Panc1 (cell line): Measurements from ENCODE around the gene FOS.

Experiments
- CTCF ChIP-seq: fragments of 450-650 bp; IDR thresholded peaks from 2 replicates; pipeline ENCODE4 v1.5.1; 2017; ENCODE audit warnings: mild to moderate bottlenecking
- POLR2AphosphoS5 ChIP-seq: IDR thresholded peaks from 2 replicates; pipeline ENCODE4 v1.6.1; 2012; ENCODE audit warnings: mild to moderate bottlenecking, low read depth, low read length, moderate library complexity
- REST ChIP-seq, 2 experiments: IDR thresholded peaks; 2 replicates each; pipeline ENCODE4 v1.6.1; 2011 to 2012; ENCODE audit warnings: low read depth in 2 of 2, control low read depth in 1 of 2, low read length in 1 of 2, mild to moderate bottlenecking in 1 of 2, moderate library complexity in 1 of 2; ENCODE audit not compliant: insufficient read depth in 1 of 2
- SIN3A ChIP-seq: IDR thresholded peaks from 2 replicates; pipeline ENCODE4 v1.6.1; 2012; ENCODE audit warnings: low read depth, mild to moderate bottlenecking, low read length, moderate library complexity, borderline replicate concordance; ENCODE audit not compliant: insufficient read depth

DNA sequence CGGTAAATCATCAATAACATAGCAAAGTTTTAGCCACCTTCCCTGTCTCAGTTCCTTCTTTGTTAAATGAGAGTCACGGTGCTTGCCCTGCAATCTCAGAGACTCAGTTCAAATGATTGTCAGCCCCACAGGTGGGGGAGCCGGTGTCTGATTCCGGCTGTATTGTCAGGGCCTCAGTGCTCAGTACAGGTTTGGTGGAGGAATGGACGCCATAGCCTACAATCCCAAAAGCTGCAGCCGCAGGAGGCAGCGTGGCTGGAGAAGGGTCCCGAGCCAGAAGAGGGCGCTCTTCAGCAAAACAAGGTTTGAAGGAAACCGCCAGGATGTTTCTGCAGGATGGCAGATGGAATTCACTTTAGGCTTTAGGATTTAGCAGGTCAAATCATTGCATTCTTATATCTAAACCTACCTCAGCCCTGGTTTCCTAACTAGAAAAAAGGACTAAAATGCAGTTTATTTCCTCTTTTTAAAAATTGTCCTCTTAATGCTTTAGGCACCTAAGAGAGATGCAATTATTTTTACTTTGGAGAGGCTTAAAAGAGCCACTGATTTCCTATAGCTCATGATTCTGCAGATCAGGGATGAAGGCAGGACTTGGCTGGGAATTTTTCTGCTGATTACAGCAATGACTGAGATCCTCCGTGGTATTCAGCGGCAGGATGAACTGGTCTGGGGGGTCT is 29.2 kb downstream of the FOS start:
- TF ChIP-seq SIN3A = no peak
- peak; percentile 80 for TF ChIP-seq CTCF
- no peak for TF ChIP-seq POLR2AphosphoS5
- TF ChIP-seq REST (IDR thresholded peaks at IDR 0.05; ENCODE audit: insufficient read depth in 1 of 2, low read depth in 2 of 2, low read length in 1 of 2) = no peak; a peak in 1 of 4 replicates
